NOMO-1 treated with DMSO at 0.1 percent for 48 hours (cell line): Measurements from ENCODE around the gene MYO7A.

ENCODE experiments used
- DNase-seq: peaks from one replicate; lab custom pipeline; 2025; ENCODE audit not compliant: unreplicated experiment; lab: John Stamatoyannopoulos, UW

Gene MYO7A

GRCh38 chr11:77182542-77183430, 54.7 kb downstream of the MYO7A start:
- DNase-seq, result no peak

- no peak for DNase-seq
Measured at GRCh38 chr11:77183431-77183984, 55.5 kb downstream of the MYO7A start.

DNA sequence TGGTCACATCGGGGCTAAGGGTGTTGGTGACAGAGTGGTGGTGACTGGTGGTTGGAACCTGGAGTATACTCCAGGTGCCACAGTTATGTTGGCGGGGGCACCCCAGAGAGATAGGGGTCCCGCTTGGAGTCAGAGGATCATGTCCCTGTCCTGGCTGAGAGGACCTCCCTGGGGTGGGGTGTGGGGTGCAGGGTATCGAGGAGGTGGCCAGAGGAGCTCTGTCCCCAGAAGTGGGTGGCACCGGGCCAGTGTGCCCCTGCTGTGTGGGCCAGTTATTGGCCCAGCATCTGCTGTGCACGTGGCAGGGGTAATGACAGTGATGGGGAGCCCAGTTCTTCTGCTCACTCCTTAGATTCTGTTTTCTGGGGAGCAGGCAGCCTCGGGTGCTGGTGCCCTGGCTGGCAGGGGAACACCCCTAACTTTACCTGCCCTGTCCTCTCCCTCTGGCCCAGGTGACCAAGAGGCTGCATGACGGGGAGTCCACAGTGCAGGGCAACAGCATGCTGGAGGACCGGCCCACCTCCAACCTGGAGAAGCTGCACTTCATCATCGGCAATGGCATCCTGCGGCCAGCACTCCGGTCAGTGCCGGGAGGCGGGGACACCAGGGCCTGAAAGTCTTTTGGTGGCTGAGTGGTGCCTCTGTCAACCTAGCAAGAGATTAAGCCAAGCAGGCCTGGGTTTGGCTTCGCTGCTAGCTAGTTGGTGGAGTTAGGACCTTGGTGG, 56.3 kb downstream of the MYO7A start:
- no peak for DNase-seq

GRCh38 chr11:77186302-77186701, 58.3 kb downstream of the MYO7A start:
- DNase-seq, result no peak

GRCh38 chr11:77187111-77187750, 59.2 kb downstream of the MYO7A start:
- DNase-seq, result peak; percentile 26

GRCh38 chr11:77187776-77188632, 60.0 kb downstream of the MYO7A start:
- DNase-seq, result peak; percentile 59

- DNase-seq, result no peak
Measured at GRCh38 chr11:77188633-77189491, 60.8 kb downstream of the MYO7A start.

DNA sequence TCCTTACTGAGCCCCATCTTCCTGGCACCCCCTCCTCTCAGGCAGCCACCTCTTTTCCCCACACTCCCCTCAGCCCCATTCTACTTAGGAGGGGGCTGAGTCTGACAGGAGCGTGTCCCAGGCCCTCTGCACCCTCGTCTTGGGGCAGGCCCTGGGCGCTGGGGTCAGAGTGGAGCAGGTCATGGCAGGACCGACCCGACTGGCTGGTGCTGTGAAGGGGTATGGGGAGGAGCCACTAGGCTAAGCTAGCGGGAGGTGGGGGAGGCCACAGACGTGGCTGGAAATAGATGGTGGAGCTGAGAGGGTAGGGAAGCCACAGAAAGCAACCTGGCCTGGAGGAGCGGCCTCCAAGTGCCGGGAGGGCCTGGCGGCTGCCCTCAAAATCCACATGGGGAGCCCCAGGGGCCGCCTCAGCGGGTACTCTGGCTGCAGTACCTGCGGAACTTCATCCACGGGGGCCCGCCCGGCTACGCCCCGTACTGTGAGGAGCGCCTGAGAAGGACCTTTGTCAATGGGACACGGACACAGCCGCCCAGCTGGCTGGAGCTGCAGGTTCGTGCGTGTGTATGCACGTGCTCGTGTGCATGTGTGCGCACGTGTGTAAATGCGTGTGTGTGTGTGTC, 61.7 kb downstream of the MYO7A start:
- DNase-seq, result no peak

DNA sequence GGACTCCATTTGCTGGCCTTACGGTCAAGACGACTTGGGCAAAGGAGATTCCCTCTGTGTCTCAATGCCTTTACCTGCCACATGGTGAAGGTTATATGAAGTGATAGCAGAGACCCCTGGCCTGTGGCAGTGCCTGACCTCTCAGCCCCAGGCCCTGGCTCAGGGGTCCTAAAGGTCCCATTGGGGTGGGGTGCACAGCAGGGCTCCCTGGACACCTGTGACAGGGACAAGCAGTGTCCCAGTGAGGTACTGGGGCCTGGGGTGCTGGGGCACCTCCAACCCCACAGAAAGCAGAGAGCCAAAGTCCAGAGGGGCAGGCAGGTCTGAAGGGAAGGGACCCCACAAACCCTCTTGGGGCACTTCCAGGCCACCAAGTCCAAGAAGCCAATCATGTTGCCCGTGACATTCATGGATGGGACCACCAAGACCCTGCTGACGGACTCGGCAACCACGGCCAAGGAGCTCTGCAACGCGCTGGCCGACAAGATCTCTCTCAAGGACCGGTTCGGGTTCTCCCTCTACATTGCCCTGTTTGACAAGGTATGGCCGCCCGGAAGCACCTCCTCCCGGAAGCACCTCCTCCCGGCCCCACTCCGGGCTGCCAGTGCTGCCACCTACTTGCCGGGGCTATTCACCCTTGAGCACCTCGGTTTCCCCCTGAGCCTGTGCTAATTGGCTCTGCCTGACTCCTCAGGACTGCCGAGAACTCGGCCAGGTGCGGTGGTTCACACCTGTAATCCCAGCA, 62.5 kb downstream of the MYO7A start:
- no peak for DNase-seq

GRCh38 chr11:77191429-77191822, 63.4 kb downstream of the MYO7A start:
- DNase-seq, result no peak

- no peak for DNase-seq
Measured at GRCh38 chr11:77191823-77192495, 63.9 kb downstream of the MYO7A start.

DNA sequence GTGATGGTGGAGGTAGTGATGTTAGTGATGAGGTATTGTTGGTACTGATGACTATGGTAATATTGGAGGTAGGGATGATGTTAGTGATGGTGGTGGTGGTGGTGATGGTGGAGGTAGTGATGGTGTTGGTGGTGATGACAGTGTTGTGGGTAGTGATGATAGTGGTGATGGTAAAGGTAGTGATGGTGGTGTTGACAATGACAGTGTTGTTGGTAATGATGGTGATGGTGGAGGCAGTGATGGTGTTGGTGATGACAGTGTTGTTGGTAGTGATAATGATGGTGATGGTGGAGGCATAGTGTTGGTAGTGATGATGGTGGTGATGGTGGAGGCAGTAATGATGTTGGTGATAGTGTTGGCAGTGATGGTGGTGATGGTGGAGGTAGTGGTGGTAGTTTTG, 65.1 kb downstream of the MYO7A start:
- no peak for DNase-seq

DNA sequence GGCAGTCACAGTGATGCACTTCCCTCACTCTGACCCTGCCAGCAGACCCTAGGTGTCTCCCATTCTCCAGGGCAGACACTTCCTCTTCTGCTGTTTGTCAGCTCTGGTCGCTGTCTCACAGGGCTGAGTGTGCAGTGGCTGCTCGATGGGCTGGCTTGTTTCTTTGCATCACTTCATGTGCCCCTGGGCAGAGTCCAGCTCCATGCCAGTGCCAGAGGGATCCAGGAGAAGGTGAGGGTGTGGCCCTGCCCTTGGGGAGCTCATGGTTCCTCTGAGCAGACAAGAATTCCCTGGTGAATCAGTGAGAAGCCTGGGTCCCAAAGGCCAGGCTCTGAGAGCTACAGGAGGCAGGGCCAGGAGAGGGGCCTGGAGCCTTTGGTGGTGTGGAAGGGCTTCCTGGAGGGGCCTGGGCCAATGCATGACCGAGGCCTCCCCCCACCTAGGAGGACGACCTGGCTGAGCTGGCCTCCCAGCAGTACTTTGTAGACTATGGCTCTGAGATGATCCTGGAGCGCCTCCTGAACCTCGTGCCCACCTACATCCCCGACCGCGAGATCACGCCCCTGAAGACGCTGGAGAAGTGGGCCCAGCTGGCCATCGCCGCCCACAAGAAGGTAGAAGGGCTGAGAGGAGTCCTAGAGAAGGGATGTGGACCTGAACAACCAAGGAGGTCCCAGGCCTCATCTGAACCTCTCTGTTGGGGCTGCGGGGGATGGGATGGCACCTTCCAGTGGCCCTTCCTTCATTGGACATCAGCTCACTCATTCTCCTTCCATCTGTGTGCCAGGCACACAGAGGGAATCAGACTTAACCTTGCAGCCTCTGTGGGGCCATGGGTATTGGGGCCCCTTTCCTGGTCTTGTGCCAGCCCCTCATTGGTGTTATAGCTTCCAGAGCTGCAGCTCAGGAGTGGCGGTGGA, 66.1 kb downstream of the MYO7A start:
- no peak for DNase-seq

- no peak for DNase-seq
Measured at GRCh38 chr11:77195071-77195755, 67.2 kb downstream of the MYO7A start.

GRCh38 chr11:77196961-77197360, 68.9 kb downstream of the MYO7A start:
- no peak for DNase-seq

- no peak for DNase-seq
Measured at GRCh38 chr11:77197626-77198320, 69.7 kb downstream of the MYO7A start.
